Cerebellar cortex (tissue), 1 donor: ENCODE data around the gene ASCC2.
A peak's percentile ranks its signal among the peaks of the same experiment; 100 is the strongest.
"Not testable (repeated sequence)": the region's sequence is repeated elsewhere in the genome, so short reads cannot be mapped to it uniquely, and the experiment has no call there.

Experiments used
- DNase-seq: peaks from one replicate; pipeline ENCODE4 v3.0.0-alpha.2; 2015; ENCODE audit warnings: low spot score

Gene ASCC2

GRCh38 chr22:29856496-29856895 lies 18.4 kb upstream of the ASCC2 start:
- DNase-seq = no peak

GRCh38 chr22:29855611-29856181 lies 17.6 kb upstream of the ASCC2 start:
- peak; percentile 69 for DNase-seq

GRCh38 chr22:29854432-29854831 lies 16.4 kb upstream of the ASCC2 start:
- no peak for DNase-seq

- no peak for DNase-seq
Measured at GRCh38 chr22:29848111-29848510, 10.0 kb upstream of the ASCC2 start.

- no peak for DNase-seq
Measured at GRCh38 chr22:29846290-29846689, 8.2 kb upstream of the ASCC2 start.

GRCh38 chr22:29842740-29843139 lies 4.7 kb upstream of the ASCC2 start:
- no peak for DNase-seq

- no peak for DNase-seq
Measured at GRCh38 chr22:29842172-29842571, 4.1 kb upstream of the ASCC2 start.

- no peak for DNase-seq
Measured at GRCh38 chr22:29840498-29840897, 2.4 kb upstream of the ASCC2 start.

- DNase-seq = no peak
Measured at GRCh38 chr22:29839039-29839438, 965 bp upstream of the ASCC2 start.

GRCh38 chr22:29838599-29838956 lies 504 bp upstream of the ASCC2 start:
- DNase-seq = no peak

- not testable (repeated sequence) for DNase-seq
Measured at GRCh38 chr22:29836791-29837370, 1.2 kb downstream of the ASCC2 start.

- DNase-seq = no peak
Measured at GRCh38 chr22:29834046-29834445, 4.0 kb downstream of the ASCC2 start.

- DNase-seq = no peak
Measured at GRCh38 chr22:29833392-29833965, 4.6 kb downstream of the ASCC2 start.

GRCh38 chr22:29831958-29832357 lies 6.1 kb downstream of the ASCC2 start:
- no peak for DNase-seq

- DNase-seq = no peak
Measured at GRCh38 chr22:29831186-29831921, 6.7 kb downstream of the ASCC2 start.

GRCh38 chr22:29830585-29830984 lies 7.5 kb downstream of the ASCC2 start:
- no peak for DNase-seq

GRCh38 chr22:29827726-29828125 lies 10.3 kb downstream of the ASCC2 start:
- not testable (repeated sequence) for DNase-seq

GRCh38 chr22:29827091-29827490 lies 11.0 kb downstream of the ASCC2 start:
- no peak for DNase-seq

- DNase-seq = no peak
Measured at GRCh38 chr22:29825578-29825977, 12.5 kb downstream of the ASCC2 start.

GRCh38 chr22:29824677-29825076 lies 13.4 kb downstream of the ASCC2 start:
- no peak for DNase-seq

- DNase-seq = no peak
Measured at GRCh38 chr22:29821291-29822016, 16.6 kb downstream of the ASCC2 start.

GRCh38 chr22:29820961-29821290 lies 17.1 kb downstream of the ASCC2 start:
- no peak for DNase-seq

GRCh38 chr22:29819501-29819900 lies 18.6 kb downstream of the ASCC2 start:
- DNase-seq = no peak
